ENCODE results near the gene WDR93.
A peak's percentile ranks its signal among the peaks of the same experiment; 100 is the strongest.
"Not testable (repeated sequence)": the region's sequence is repeated elsewhere in the genome, so short reads cannot be mapped to it uniquely, and the experiment has no call there.

Gene WDR93

GRCh38 chr15:89770041-89770440 is 79.4 kb downstream of the WDR93 start:
- DNase-seq (ENCODE audit: low read depth), result no peak

GRCh38 chr15:89772932-89773583 is 82.4 kb downstream of the WDR93 start:
- DNase-seq (ENCODE audit: low read depth), result no peak

- no peak for DNase-seq (ENCODE audit: low read depth)
Observed at GRCh38 chr15:89774492-89774891, 83.9 kb downstream of the WDR93 start.

- DNase-seq (ENCODE audit: low read depth), result no peak
Observed at GRCh38 chr15:89775815-89776214, 85.2 kb downstream of the WDR93 start.

GRCh38 chr15:89776274-89777072 is 85.9 kb downstream of the WDR93 start, which contains the start of gene MESP2:
TSS of gene MESP2 (plus strand) at chr15:89776332. CDS start at chr15:89776358, 26 bp downstream.
- DNase-seq (ENCODE audit: low read depth), result peak; percentile 17

- DNase-seq (ENCODE audit: low read depth), result no peak
Observed at GRCh38 chr15:89777073-89777751, 86.6 kb downstream of the WDR93 start.

- no peak for DNase-seq (ENCODE audit: low read depth)
Observed at GRCh38 chr15:89777782-89778380, 87.3 kb downstream of the WDR93 start.

GRCh38 chr15:89778861-89779260 is 88.2 kb downstream of the WDR93 start:
- no peak for DNase-seq (ENCODE audit: low read depth)

GRCh38 chr15:89780601-89781000 is 90.0 kb downstream of the WDR93 start:
- no peak for DNase-seq (ENCODE audit: low read depth)

GRCh38 chr15:89781055-89781454 is 90.4 kb downstream of the WDR93 start:
- DNase-seq (ENCODE audit: low read depth), result no peak

- DNase-seq (ENCODE audit: low read depth), result no peak
Observed at GRCh38 chr15:89781891-89782618, 91.4 kb downstream of the WDR93 start.

GRCh38 chr15:89782619-89782950 is 92.0 kb downstream of the WDR93 start:
- not testable (repeated sequence) for DNase-seq (ENCODE audit: low read depth)

GRCh38 chr15:89783111-89783860 is 92.7 kb downstream of the WDR93 start:
- no peak for DNase-seq (ENCODE audit: low read depth)

GRCh38 chr15:89783861-89784685 is 93.5 kb downstream of the WDR93 start:
- no peak for DNase-seq (ENCODE audit: low read depth)

GRCh38 chr15:89784686-89784960 is 94.0 kb downstream of the WDR93 start:
- no peak for DNase-seq (ENCODE audit: low read depth)

GRCh38 chr15:89785064-89785773 is 94.6 kb downstream of the WDR93 start:
- no peak for DNase-seq (ENCODE audit: low read depth)

- DNase-seq (ENCODE audit: low read depth), result no peak
Observed at GRCh38 chr15:89785774-89786140, 95.1 kb downstream of the WDR93 start.

- DNase-seq (ENCODE audit: low read depth), result no peak
Observed at GRCh38 chr15:89787944-89788343, 97.3 kb downstream of the WDR93 start.

GRCh38 chr15:89788585-89788984 is 98.0 kb downstream of the WDR93 start:
- DNase-seq (ENCODE audit: low read depth), result not testable (repeated sequence)

GRCh38 chr15:89790206-89790605 is 99.6 kb downstream of the WDR93 start:
- no peak for DNase-seq (ENCODE audit: low read depth)

Data from activated T-helper 1 cell treated with Interleukin-2 at 50 U/mL for 16 hours (primary cell).